CD14-positive monocyte (primary cell): Measurements from ENCODE around the gene PACSIN3. TPM values are rescaled to one million over a fixed set of nuclear protein-coding genes. Genes with fewer than 3 reads are reported as not detected.

ENCODE experiments used
- DNase-seq, 3 donors: peaks; one replicate each; pipeline ENCODE4 v3.0.0-alpha.2; 2011 to 2022
- H2AFZ ChIP-seq: 2 replicates; pipeline ENCODE4 v1.6.0; 2012; ENCODE audit warnings: mild to moderate bottlenecking, low read depth, low read length, inconsistent platforms; ENCODE audit not compliant: insufficient read depth, poor library complexity, severe bottlenecking
- H3K27ac ChIP-seq, 2 donors: 1 replicate in 1 of 2; 2 replicates in 1 of 2; pipeline ENCODE4 v1.5.1; 2012 to 2013; ENCODE audit warnings: low read length in 2 of 2, control low read depth in 1 of 2, inconsistent platforms in 1 of 2, low read depth in 1 of 2, mild to moderate bottlenecking in 1 of 2
- H3K27me3 ChIP-seq, 2 donors: one replicate each; pipeline versions ENCODE4 v1.6.0 to v1.6.1; 2011 to 2013; ENCODE audit warnings: low read length in 2 of 2; ENCODE audit not compliant: control insufficient read depth in 2 of 2, insufficient read depth in 2 of 2
- H3K36me3 ChIP-seq, 2 donors: replicated peaks in 1 of 2; 1 replicate in 1 of 2; 2 replicates in 1 of 2; pipeline versions ENCODE4 v1.5.1 to v1.6.1; 2012 to 2013; ENCODE audit warnings: low read length in 2 of 2, control low read depth in 1 of 2, inconsistent platforms in 1 of 2, mild to moderate bottlenecking in 1 of 2; ENCODE audit not compliant: insufficient read depth in 2 of 2, control insufficient read depth in 1 of 2
- H3K4me1 ChIP-seq, 2 donors: 1 replicate in 1 of 2; 2 replicates in 1 of 2; pipeline versions ENCODE4 v1.5.1 to v1.6.1; 2012 to 2013; ENCODE audit warnings: low read length in 2 of 2, control low read depth in 1 of 2, inconsistent platforms in 1 of 2, mild to moderate bottlenecking in 1 of 2, moderate library complexity in 1 of 2; ENCODE audit not compliant: insufficient read depth in 2 of 2, control insufficient read depth in 1 of 2
- H3K4me2 ChIP-seq: replicated peaks from 2 replicates; pipeline ENCODE3; 2012; ENCODE audit warnings: low read length, moderate library complexity, mild to moderate bottlenecking; ENCODE audit not compliant: poor library complexity, severe bottlenecking; ENCODE audit errors: extremely low read depth
- H3K4me3 ChIP-seq, 3 experiments: fragments of 200-600 bp in 1 of 3; sonication (generic) in 1 of 3; replicated peaks in 1 of 3; 1 replicate in 2 of 3; 2 replicates in 1 of 3; pipeline ENCODE4 v1.5.1; 2011 to 2013; ENCODE audit warnings: low read length in 3 of 3, mild to moderate bottlenecking in 3 of 3, control low read depth in 2 of 3, low read depth in 2 of 3, inconsistent platforms in 1 of 3, moderate library complexity in 1 of 3
- H3K79me2 ChIP-seq: 2 replicates; pipeline ENCODE4 v1.6.0; 2012; ENCODE audit warnings: mild to moderate bottlenecking, control low read depth, inconsistent platforms, low read length, moderate library complexity; ENCODE audit not compliant: insufficient read depth
- H3K9ac ChIP-seq: 2 replicates; pipeline ENCODE4 v1.6.0; 2017; ENCODE audit warnings: low read length, mild to moderate bottlenecking; ENCODE audit not compliant: insufficient read depth, poor library complexity, severe bottlenecking
- H3K9me3 ChIP-seq, 2 donors: replicated peaks in 1 of 2; 1 replicate in 1 of 2; 2 replicates in 1 of 2; pipeline versions ENCODE4 v1.5.1 to v1.6.1; 2012 to 2013; ENCODE audit warnings: low read length in 2 of 2, control low read depth in 1 of 2; ENCODE audit not compliant: control insufficient read depth in 1 of 2, insufficient read depth in 1 of 2
- H4K20me1 ChIP-seq: 2 replicates; pipeline ENCODE4 v1.6.0; 2012; ENCODE audit warnings: mild to moderate bottlenecking, low read length, control low read depth, moderate library complexity; ENCODE audit not compliant: insufficient read depth
- H3K27ac Mint-ChIP-seq, 7 donors: one replicate each; pipeline ENCODE4 v1.8.0; 2020; ENCODE audit warnings: mild to moderate bottlenecking in 7 of 7, mixed read lengths in 7 of 7, moderate library complexity in 6 of 7, inconsistent platforms in 2 of 7
- H3K27me3 Mint-ChIP-seq, 3 donors: one replicate each; pipeline ENCODE4 v1.8.0; 2021 to 2022; ENCODE audit warnings: low read depth in 3 of 3, mild to moderate bottlenecking in 3 of 3, mixed read lengths in 3 of 3, moderate library complexity in 3 of 3, inconsistent platforms in 1 of 3
- H3K36me3 Mint-ChIP-seq, 2 donors: one replicate each; pipeline ENCODE4 v1.8.0; 2020; ENCODE audit warnings: mixed read lengths in 2 of 2, inconsistent platforms in 1 of 2, mild to moderate bottlenecking in 1 of 2
- H3K4me1 Mint-ChIP-seq: one replicate; pipeline ENCODE4 v1.8.0; 2020; ENCODE audit warnings: mild to moderate bottlenecking, mixed read lengths
- H3K4me3 Mint-ChIP-seq, 2 donors: one replicate each; pipeline ENCODE4 v1.8.0; 2020; ENCODE audit warnings: mild to moderate bottlenecking in 2 of 2, mixed read lengths in 2 of 2, moderate library complexity in 1 of 2
- H3K9me3 Mint-ChIP-seq, 7 donors: one replicate each; pipeline ENCODE4 v1.8.0; 2020 to 2022; ENCODE audit warnings: mixed read lengths in 7 of 7, mild to moderate bottlenecking in 6 of 7, moderate library complexity in 6 of 7, inconsistent platforms in 2 of 7
- CTCF ChIP-seq: fragments of 200-600 bp; IDR thresholded peaks from one replicate; pipeline ENCODE4 v1.8.0; 2022; ENCODE audit warnings: antibody characterized with exemption, mild to moderate bottlenecking
- WGBS: methylation state at CpG from one replicate; pipeline ENCODE4 v1.1.5; 2013; ENCODE audit warnings: missing lambda C conversion rate; ENCODE audit not compliant: insufficient coverage; 5-methylcytosine and 5-hydroxymethylcytosine counted together
- intact Hi-C, 2 donors: fragments of 100-400 bp; cut with micrococcal nuclease; formaldehyde crosslinking; loops; one replicate each; pipeline versions ENCODE4 v1.15.0 to v1.15.1; 2023
- polyA plus RNA-seq, 3 donors: library from polyadenylated mRNA; depleted of rRNA in 1 of 3; unstranded in 2 of 3; stranded (reverse) in 1 of 3; fragments of 300-500 nt in 2 of 3; fragments of >200 nt in 1 of 3; fragmentation: Illumina TruSeq in 2 of 3; gene quantifications; 1 replicate in 2 of 3; 2 replicates in 1 of 3; pipeline ENCODE4 v1.2.3, GENCODE V29; 2012 to 2021

The PACSIN3 gene
- polyA plus RNA-seq, 3 donors: not detected

DNA sequence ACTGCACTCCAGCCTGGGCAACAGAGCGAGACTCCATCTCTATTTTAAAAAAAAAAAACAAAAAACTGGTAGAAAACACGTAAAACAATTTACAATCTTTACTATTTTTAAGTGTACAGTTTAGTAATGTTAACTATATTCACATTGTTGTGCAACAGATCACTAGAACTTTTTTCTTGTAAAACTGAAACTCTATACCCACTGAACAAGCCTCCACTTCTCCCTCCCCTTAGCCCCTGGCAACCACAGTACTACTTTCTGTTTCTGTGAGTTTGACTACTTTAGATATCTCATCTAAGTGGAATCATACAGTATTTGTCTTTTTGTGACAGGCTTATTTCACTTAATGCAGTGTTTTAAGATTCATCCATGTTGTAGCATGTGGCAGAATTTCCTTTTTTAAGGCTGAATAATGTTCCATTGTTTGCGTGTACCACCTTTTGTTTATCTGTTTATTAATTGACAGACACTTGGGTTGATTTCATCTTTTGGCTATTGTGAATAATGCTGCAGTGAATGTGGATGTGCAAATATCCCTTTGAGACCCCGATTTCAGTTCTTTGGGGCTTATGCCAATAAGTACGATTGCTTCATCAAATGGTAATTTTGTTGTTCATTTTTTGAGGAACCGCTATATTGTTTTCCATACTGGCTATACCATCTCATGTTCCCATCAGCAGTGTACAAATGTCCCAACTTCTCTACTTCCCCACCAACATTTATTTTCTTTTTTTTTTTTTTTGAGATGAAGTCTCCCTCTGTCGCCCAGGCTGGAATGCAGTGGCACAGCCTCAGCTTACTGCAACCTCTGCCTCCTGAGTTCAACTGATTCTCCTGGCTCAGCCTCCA lies 39.5 kb upstream of the PACSIN3 start:
- Histone ChIP-seq H3K9me3 (no peaks in the 10 kb centered on the region), H3K36me3 (peaks cover 3 to 21% of the 10 kb centered on the region in 2 donors), H3K4me3 (peak overlapping the region; percentile 13 to 66 (median 41)), H3K9ac (no peak overlapping the region), H3K4me2 (peak overlapping the region; percentile 65), H3K79me2 (peaks cover 11% of the 10 kb centered on the region), H4K20me1 (no peaks in the 10 kb centered on the region), H2AFZ (peak overlapping the region; percentile 22), H3K27ac (peak overlapping the region; percentile 40 to 79), H3K27me3 (no peaks in the 10 kb centered on the region), H3K4me1 (peaks cover 20 to 21% of the 10 kb centered on the region in 2 donors)
- no peak for TF ChIP-seq CTCF
- peak in 2 of 3 donors; percentile 47 to 53 for DNase-seq
- Mint-ChIP-seq H3K4me3 (peak overlapping the region; percentile 55 to 81), H3K27me3 (peaks cover 0 to 2% (median 0%) of the 10 kb centered on the region in 3 donors), H3K4me1 (peaks cover 25% of the 10 kb centered on the region), H3K27ac (peak overlapping the region; percentile 35 to 88 (median 82)), H3K36me3 (peaks cover 20 to 54% of the 10 kb centered on the region in 2 donors), H3K9me3 (no peaks in the 10 kb centered on the region)
- 44% methylated on average over 2 of the region's 7 CpGs for WGBS
- intact Hi-C loops: no loop called here

- H3K4me3 Mint-ChIP-seq: no peak overlapping the region
- Histone ChIP-seq H3K9ac (no peak overlapping the region), H3K4me2 (no peak overlapping the region), H3K79me2 (peaks cover 36% of the 10 kb centered on the region), H3K4me1 (peaks cover 20 to 21% of the 10 kb centered on the region in 2 donors), H2AFZ (no peak overlapping the region), H3K36me3 (peaks cover 0 to 21% of the 10 kb centered on the region in 2 donors), H3K9me3 (no peaks in the 10 kb centered on the region), H4K20me1 (no peaks in the 10 kb centered on the region), H3K27me3 (no peaks in the 10 kb centered on the region), H3K27ac (no peak overlapping the region), H3K4me3 (no peak overlapping the region)
- TF ChIP-seq CTCF: no peak
- H3K27me3 Mint-ChIP-seq: no peaks in the 10 kb centered on the region
- no peaks in the 10 kb centered on the region for H3K9me3 Mint-ChIP-seq
- no CpG with 5 or more reads among the region's 2 CpGs for WGBS
- intact Hi-C loops: no loop called here
- peaks cover 39% of the 10 kb centered on the region for H3K4me1 Mint-ChIP-seq
- H3K36me3 Mint-ChIP-seq: peaks cover 26 to 58% of the 10 kb centered on the region in 2 donors
- H3K27ac Mint-ChIP-seq: no peak overlapping the region
- no peak for DNase-seq
Observed at GRCh38 chr11:47222696-47223095, 36.5 kb upstream of the PACSIN3 start.
